Measurements from ENCODE around the gene AMBP. TPM values are rescaled to one million over a fixed set of nuclear protein-coding genes. Genes with fewer than 3 reads are reported as not detected.

Gene AMBP
- total RNA-seq: not detected in 2 replicates

DNA sequence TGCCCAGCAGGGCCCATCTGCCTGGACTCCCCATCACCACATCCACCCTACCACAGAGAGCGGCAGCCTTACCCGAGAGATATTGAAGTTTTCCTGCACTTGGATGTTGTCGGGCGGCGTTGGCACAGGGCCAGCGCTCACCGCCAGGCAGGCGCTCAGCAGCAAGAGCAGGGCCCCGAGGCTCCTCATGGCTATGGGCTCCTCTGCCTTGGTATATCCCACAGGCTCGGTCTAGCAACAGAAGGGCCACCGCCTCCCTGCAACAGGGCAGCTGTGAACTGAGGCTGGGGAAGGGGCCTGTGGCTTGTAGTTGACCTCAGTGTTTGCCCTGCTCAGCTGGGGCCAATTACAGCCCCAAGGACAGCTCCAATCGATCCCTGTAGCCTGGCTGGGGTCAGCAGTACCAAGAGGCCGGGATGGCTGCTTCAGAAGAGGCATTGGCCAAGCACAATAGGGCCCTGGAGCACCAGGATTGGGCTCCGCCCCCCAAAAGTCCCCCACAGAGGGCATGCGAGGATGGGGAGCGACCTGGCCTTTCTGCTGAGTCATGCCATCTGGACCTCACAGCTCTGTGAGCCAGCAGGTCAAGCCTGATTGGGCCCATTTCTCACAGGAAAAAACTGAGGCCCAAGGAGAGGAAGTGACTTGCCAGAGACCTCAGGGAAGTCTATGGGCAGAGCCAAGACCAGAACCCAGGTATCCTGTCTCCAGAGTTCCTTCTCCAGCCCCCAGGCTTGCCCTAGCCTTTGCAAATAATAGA lies at the start of gene AMBP:
AMBP (minus strand) TSS at position 280 of the 760 bp plus-strand sequence; CDS start at position 189, 91 bp downstream.

GRCh38 chr9:114098936-114099668 lies 21.0 kb upstream of the AMBP start, which contains the start of gene KIF12:
Gene KIF12, minus strand, starts transcription at chr9:114099292. Its CDS starts 16 bp downstream, at chr9:114099276.

Other genes with a start within 250 kb of the AMBP start
- gene ZNF618, start 202.0 kb downstream of the AMBP start, total RNA-seq: 11.2 and 23.0 TPM in 2 replicates
- gene KIF12, start 21.0 kb upstream of the AMBP start, total RNA-seq: not detected in 2 replicates
- 4.6 and 29.2 TPM in 2 replicates for gene COL27A1, start 77.2 kb upstream of the AMBP start, total RNA-seq
- not detected in 2 replicates for gene ORM1, start 244.8 kb upstream of the AMBP start, total RNA-seq